DLD1 (cell line): ENCODE measurements around the gene ADAM22.

Experiments
- in situ Hi-C: cut with HindIII; loops from 2 replicates; pipeline ENCODE4 v1.10.0; 2017; ENCODE audit warnings: low sequenced_read_pairs

ADAM22 gene

GRCh38 chr7:88208521-88208920 lies 274.5 kb downstream of the ADAM22 start:
- in situ Hi-C loops = no loop called here

DNA sequence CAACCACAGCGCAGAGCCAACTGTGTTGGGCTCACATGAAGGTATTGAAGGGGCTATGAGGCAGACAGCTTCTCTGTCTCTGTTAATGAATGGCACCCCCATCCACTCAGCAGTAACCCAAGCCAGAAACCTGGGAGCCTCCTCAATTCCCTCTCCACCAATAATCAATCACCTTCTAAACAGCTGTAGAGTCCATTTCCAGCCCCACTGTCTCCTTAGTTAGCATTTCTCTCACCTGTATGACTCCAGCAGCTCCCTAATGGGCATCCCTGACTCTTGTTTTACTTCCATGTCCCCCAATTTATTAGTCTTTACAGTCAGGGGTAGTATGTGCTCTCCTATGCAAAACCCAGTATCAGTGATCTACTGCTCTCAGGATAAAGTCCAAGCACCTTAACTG lies 278.9 kb downstream of the ADAM22 start:
- in situ Hi-C loops = no loop called here

DNA sequence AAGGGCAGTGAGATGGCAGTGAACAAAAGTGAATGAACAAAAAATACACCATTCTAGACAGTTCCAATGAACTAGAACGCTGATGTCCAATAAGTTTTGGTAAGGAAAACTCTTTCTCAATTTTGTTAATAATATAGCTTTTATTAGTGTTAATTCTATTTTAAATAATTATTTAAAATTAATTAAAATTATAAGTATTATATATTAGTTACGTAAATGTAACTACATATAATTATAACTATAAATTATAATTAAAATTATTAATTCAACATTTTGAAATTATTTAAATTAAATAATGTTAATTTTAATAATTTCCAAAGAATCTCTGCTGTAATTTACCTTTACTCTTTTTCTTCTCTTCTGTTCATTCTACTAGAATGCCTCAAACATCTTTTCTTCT lies 280.4 kb downstream of the ADAM22 start:
- in situ Hi-C loops = no loop called here

- in situ Hi-C loops = no loop called here
These were observed 281.2 kb downstream of the ADAM22 start for GRCh38 chr7:88215295-88215694.

GRCh38 chr7:88216276-88216675 lies 282.2 kb downstream of the ADAM22 start:
- in situ Hi-C loops = no loop called here

- in situ Hi-C loops = no loop called here
These were observed 283.8 kb downstream of the ADAM22 start for GRCh38 chr7:88217675-88218428.

- in situ Hi-C loops = no loop called here
These were observed 284.3 kb downstream of the ADAM22 start for GRCh38 chr7:88218429-88218745.

DNA sequence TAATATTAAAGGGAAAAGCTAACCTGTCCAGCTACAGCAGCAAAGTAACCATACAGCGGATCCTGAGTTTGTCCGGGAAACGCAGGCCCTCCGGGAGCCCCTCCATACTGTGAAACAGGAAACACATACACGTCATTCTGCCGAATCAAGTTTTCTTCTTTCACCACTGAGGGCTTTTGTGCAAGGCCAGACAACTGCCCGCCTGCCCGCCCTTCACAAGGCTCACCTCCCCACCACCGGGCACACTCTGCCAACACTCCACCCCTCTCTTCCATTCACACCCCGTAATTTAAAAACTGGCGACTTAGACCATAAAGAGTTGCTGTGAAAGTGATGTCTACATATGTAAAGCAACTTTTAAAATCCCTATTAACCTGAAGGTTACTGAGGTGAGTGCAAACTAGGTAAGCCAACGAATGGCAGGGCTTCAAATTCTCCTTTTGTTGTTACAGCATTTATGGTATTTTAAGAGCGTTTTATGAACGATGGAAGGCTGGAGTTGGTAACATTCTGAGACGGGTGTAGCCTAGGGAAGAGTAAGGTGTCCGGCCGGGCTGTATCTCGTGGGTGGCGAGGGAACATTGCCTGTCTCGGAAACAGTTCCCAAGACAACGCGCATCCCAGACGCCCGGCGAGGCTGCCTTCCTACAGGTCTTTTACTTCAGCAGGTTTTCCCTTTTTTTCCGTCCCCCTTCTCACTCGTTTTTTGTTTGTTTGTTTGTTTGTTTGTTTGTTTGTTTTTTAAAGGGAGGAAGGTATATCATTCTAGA lies 285.0 kb downstream of the ADAM22 start:
- in situ Hi-C loops = no loop called here

DNA sequence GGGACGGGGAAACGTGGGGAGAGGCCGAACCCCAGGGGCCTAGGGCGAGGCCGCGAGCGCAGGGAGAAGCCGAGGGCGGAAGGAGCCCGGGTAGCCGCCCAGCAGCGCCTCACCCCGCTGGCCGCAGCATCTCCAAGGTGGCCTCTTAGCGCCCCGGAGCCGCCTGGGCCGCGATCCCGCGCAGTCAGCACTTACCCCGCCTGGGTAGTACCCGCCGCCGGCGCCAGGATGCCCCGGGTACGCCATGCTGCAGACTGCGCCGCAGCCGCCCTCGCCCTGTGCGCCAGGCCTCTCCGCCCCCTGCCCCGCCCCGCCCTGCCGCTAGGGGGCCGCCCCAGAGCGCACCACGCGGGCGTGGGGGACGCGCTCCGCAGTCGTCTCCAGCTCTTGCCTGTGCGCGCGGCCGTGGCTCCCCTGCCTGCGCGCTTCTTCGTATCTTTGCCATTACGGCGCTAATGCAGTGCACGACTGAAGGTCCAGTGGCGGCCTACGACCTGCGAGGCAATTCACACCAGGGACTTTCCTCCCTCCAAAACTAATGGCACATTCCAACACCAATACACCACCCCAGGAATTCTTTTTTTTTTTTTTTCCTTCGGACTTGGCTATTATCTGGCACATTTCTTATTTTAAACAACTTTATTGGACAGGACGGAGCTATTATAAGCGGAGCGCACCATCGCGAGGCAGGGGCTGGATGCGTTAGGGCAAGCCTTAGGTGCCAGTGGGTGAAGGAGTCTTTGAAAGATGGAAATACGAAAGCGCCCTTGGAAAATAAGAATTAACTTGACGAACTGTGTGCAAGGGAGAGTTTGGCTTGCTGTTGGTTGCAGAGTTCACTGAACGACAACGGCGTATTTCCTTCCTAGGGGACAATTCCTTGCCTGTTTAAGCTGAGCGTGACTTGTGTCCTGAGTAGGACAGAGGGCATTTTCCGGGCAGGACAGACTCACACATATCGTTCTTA lies 286.0 kb downstream of the ADAM22 start, which contains the start of gene SRI:
Gene SRI (minus strand): TSS at position 258 of the 967 bp plus-strand sequence. CDS start 12 bp downstream, at position 246.
- in situ Hi-C loops = no loop called here

- in situ Hi-C loops = no loop called here
These were observed 289.2 kb downstream of the ADAM22 start for GRCh38 chr7:88223265-88223664.

- in situ Hi-C loops = no loop called here
These were observed 290.7 kb downstream of the ADAM22 start for GRCh38 chr7:88224601-88225275.

GRCh38 chr7:88226201-88226600 lies 292.1 kb downstream of the ADAM22 start:
- in situ Hi-C loops = no loop called here

- in situ Hi-C loops = no loop called here
These were observed 292.9 kb downstream of the ADAM22 start for GRCh38 chr7:88226886-88227516.

DNA sequence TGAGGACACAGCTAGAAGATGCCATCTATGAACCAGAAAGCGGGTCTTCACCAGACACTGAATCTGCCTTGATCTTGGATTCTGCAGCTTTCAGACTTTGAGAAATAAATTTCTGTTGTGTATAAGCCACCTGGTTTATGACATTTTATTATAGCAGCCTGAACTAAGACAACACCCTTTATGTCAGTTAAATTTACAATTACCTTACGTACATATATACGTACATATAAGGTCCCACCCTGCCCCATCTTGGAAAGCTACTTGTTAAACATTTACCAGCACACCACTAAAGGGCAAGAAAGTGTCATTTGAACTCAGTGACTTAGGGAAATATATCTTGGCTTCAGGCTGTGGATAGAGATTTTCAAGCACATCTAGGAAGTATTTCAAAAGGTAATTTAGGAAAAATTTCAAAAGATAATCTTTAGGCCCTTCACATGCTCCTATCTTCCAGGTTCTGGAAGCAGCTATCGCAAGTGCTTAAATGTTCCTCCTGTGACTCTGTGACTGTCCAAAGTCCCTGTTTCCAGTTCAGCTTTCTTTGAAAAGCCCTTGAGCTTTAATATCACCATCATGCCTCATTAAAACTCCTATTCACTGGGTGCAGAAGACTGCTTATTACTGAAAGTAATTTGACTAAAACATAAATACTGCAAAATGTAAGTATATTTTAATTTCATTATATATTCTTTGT lies 295.4 kb downstream of the ADAM22 start:
- in situ Hi-C loops = no loop called here

GRCh38 chr7:88230646-88231045 lies 296.6 kb downstream of the ADAM22 start:
- in situ Hi-C loops = no loop called here

GRCh38 chr7:88233828-88234227 lies 299.8 kb downstream of the ADAM22 start:
- in situ Hi-C loops = no loop called here

DNA sequence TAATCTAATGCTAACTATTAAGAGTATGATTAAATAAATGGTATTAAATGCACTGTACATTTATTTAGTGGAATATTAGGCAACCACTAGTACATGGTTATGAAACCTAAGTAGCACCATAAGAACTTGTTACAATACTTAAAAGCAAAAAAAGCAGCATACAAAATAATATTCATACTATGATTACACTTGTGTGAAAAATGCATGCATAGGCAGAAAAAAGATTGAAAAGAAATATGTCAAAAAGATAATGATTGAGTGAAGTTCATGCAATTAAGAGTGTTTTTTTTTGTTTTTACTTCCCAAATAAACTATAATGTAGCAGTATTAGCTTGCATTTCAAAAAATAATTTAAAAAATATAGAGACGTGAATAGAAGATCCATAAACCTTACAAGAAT lies 305.8 kb downstream of the ADAM22 start:
- in situ Hi-C loops = loop anchor here (5.0 kb wide), 1 partner anchor 92 kb away; no protein-coding TSS in a partner anchor

- in situ Hi-C loops = no loop called here
These were observed 309.4 kb downstream of the ADAM22 start for GRCh38 chr7:88243345-88243909.

- in situ Hi-C loops = no loop called here
These were observed 310.2 kb downstream of the ADAM22 start for GRCh38 chr7:88244258-88244657.
